Lower leg skin (tissue), 3 donors: Measurements from ENCODE around the gene NEURL1.

Experiments used
- POLR2A ChIP-seq, 2 donors: fragments of 450-650 bp; IDR thresholded peaks; one replicate each; pipeline ENCODE4 v1.6.1; 2016 to 2017; ENCODE audit warnings: antibody characterized with exemption in 2 of 2, mild to moderate bottlenecking in 1 of 2, moderate library complexity in 1 of 2
- TF ChIP-seq, protein P1 (sequence below), 3 donors: fragments of 450-650 bp; IDR thresholded peaks; one replicate each; pipeline ENCODE4 v1.5.1; 2016; ENCODE audit warnings: antibody characterized with exemption in 3 of 3, mild to moderate bottlenecking in 3 of 3, moderate library complexity in 2 of 3

DNA sequence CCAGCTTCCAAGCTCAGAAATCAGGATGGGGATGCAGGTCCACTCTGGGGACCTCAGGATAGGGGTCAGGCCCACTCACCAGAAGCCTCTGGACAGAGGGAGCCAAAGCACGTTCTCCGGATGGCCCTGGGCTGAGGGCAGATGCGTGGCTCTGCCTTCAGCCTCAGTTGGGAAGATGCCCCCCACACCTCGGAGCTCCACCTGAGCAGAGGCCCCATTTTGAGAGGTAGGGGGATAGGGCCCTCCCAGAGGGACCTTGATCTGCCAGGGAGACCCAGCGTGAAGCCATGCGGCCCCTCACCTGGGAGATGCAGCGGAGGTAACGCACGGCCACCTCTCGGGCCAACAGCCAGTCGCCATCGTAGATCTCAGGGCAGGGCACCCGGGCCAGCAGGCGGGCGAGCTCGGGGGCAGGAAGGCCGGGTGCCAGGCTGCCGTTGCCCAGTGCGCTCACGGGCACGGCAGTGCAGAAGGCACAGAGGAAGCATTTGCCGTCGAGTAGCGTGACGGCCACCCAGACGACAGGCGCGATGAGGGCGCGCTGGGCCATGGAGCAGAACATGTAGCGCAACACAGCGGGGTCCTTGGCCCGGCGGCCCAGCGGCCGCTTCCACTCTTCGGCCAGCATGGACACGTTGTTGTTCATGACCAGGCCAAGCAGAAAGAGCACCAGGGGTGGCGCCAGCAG lies 35.5 kb upstream of the NEURL1 start:
- TF ChIP-seq, protein P1, sequence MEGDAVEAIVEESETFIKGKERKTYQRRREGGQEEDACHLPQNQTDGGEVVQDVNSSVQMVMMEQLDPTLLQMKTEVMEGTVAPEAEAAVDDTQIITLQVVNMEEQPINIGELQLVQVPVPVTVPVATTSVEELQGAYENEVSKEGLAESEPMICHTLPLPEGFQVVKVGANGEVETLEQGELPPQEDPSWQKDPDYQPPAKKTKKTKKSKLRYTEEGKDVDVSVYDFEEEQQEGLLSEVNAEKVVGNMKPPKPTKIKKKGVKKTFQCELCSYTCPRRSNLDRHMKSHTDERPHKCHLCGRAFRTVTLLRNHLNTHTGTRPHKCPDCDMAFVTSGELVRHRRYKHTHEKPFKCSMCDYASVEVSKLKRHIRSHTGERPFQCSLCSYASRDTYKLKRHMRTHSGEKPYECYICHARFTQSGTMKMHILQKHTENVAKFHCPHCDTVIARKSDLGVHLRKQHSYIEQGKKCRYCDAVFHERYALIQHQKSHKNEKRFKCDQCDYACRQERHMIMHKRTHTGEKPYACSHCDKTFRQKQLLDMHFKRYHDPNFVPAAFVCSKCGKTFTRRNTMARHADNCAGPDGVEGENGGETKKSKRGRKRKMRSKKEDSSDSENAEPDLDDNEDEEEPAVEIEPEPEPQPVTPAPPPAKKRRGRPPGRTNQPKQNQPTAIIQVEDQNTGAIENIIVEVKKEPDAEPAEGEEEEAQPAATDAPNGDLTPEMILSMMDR (IDR thresholded peaks at IDR 0.05), result no peak
- TF ChIP-seq POLR2A (IDR thresholded peaks at IDR 0.05), result no peak
